NCI-H748 (cell line): ENCODE measurements around the gene RNF166.
"Not testable (repeated sequence)": the region's sequence is repeated elsewhere in the genome, so short reads cannot be mapped to it uniquely, and the experiment has no call there.

Experiments used
- DNase-seq: peaks from one replicate; lab custom pipeline; 2025; ENCODE audit not compliant: unreplicated experiment; lab: John Stamatoyannopoulos, UW

The RNF166 gene

GRCh38 chr16:88678224-88678979, 27.8 kb downstream of the RNF166 start:
- no peak for DNase-seq

GRCh38 chr16:88677721-88678120, 28.5 kb downstream of the RNF166 start:
- no peak for DNase-seq

GRCh38 chr16:88676502-88677242, 29.5 kb downstream of the RNF166 start:
- no peak for DNase-seq

- DNase-seq, result no peak
Observed at GRCh38 chr16:88673716-88674379, 32.4 kb downstream of the RNF166 start.

- DNase-seq, result peak; percentile 19
Observed at GRCh38 chr16:88672776-88673175, 33.4 kb downstream of the RNF166 start.

GRCh38 chr16:88671806-88672205, 34.4 kb downstream of the RNF166 start:
- DNase-seq, result no peak

GRCh38 chr16:88669980-88670379, 36.2 kb downstream of the RNF166 start:
- DNase-seq, result no peak

- DNase-seq, result not testable (repeated sequence)
Observed at GRCh38 chr16:88669493-88669892, 36.7 kb downstream of the RNF166 start.

GRCh38 chr16:88667461-88667860, 38.7 kb downstream of the RNF166 start:
- DNase-seq, result no peak

GRCh38 chr16:88665570-88665969, 40.6 kb downstream of the RNF166 start:
- no peak for DNase-seq

- no peak for DNase-seq
Observed at GRCh38 chr16:88665148-88665547, 41.1 kb downstream of the RNF166 start.

GRCh38 chr16:88662843-88663606, 43.2 kb downstream of the RNF166 start, which contains the start of gene MVD:
TSS of gene MVD (minus strand) at chr16:88663091. CDS start at chr16:88663080, 11 bp downstream.
- DNase-seq, result peak; percentile 96

- DNase-seq, result peak; percentile 36
Observed at GRCh38 chr16:88662222-88662842, 43.9 kb downstream of the RNF166 start.

GRCh38 chr16:88661468-88661867, 44.7 kb downstream of the RNF166 start:
- DNase-seq, result no peak

- DNase-seq, result peak; percentile 34
Observed at GRCh38 chr16:88659160-88659559, 47.0 kb downstream of the RNF166 start.

- DNase-seq, result no peak
Observed at GRCh38 chr16:88658714-88659113, 47.5 kb downstream of the RNF166 start.

- DNase-seq, result no peak
Observed at GRCh38 chr16:88657371-88657770, 48.8 kb downstream of the RNF166 start.

- no peak for DNase-seq
Observed at GRCh38 chr16:88656291-88656980, 49.8 kb downstream of the RNF166 start.

GRCh38 chr16:88655733-88656281, 50.4 kb downstream of the RNF166 start:
- no peak for DNase-seq
